IMR-90 (cell line): ENCODE data around the gene KRTAP21-3. TPM values are rescaled to one million over a fixed set of nuclear protein-coding genes. Genes with fewer than 3 reads are reported as not detected.

Experiments
- ATAC-seq: fragments of 200-7000 bp; cut with Tn5 transposase; 2 replicates; pipeline ENCODE4 v1.9.1; 2020; ENCODE audit warnings: low read depth, mild to moderate bottlenecking, moderate library complexity
- BruUV-seq: library from RNA; stranded (reverse); fragments of 400-500 nt; replicated peaks from 2 replicates; lab custom pipeline; 2021; lab: Mats Ljungman, UMichigan
- CTCF ChIA-PET: fragments of 300-600 bp; formaldehyde crosslinking; extraction: SDS; loops from one replicate; lab custom pipeline; 2021; ENCODE audit warnings: antibody characterized with exemption; lab: Yijun Ruan, JAX
- POLR2A ChIA-PET: fragments of 300-600 bp; sonication (Branson Sonifier 250); formaldehyde crosslinking; loops from one replicate; lab custom pipeline; 2022; ENCODE audit warnings: antibody characterized with exemption; ENCODE audit not compliant: unreplicated experiment; lab: Charles Lee
- DNase-seq: peaks from one replicate; pipeline ENCODE4 v3.0.0; 2013
- H2AFZ ChIP-seq: replicated peaks from 2 replicates; pipeline ENCODE3; 2013; ENCODE audit warnings: low read length, mild to moderate bottlenecking; ENCODE audit not compliant: poor library complexity
- H2AK5ac ChIP-seq: 2 replicates; pipeline ENCODE4 v1.6.1; 2013; ENCODE audit warnings: low read depth, low read length, inconsistent platforms
- H2AK9ac ChIP-seq: replicated peaks from 2 replicates; pipeline ENCODE3; 2013; ENCODE audit warnings: mild to moderate bottlenecking, low read depth, low read length, moderate library complexity; ENCODE audit not compliant: poor library complexity
- H2BK120ac ChIP-seq: 2 replicates; pipeline ENCODE4 v1.6.1; 2013; ENCODE audit warnings: low read depth, low read length, inconsistent platforms
- H2BK15ac ChIP-seq: 3 replicates; pipeline ENCODE4 v1.6.1; 2013; ENCODE audit warnings: low read depth, low read length, inconsistent platforms
- H2BK20ac ChIP-seq: 2 replicates; pipeline ENCODE4 v1.6.1; 2013; ENCODE audit warnings: low read depth, mild to moderate bottlenecking, inconsistent platforms, low read length, moderate library complexity
- H2BK5ac ChIP-seq: 2 replicates; pipeline ENCODE4 v1.6.1; 2013; ENCODE audit warnings: mild to moderate bottlenecking, low read depth, low read length, inconsistent platforms; ENCODE audit not compliant: poor library complexity, severe bottlenecking
- H3K14ac ChIP-seq: replicated peaks from 2 replicates; pipeline ENCODE4 v1.6.1; 2013; ENCODE audit warnings: low read depth, low read length, inconsistent platforms
- H3K18ac ChIP-seq: 2 replicates; pipeline ENCODE4 v1.6.1; 2013; ENCODE audit warnings: low read depth, low read length, control low read depth
- H3K23ac ChIP-seq: 2 replicates; pipeline ENCODE4 v1.6.1; 2013; ENCODE audit warnings: low read depth, low read length, inconsistent platforms
- H3K27ac ChIP-seq: 2 replicates; pipeline ENCODE4 v1.5.1; 2013; ENCODE audit warnings: mild to moderate bottlenecking, control low read depth, low read length; ENCODE audit not compliant: insufficient read depth
- H3K27me3 ChIP-seq: 2 replicates; pipeline ENCODE4 v1.6.1; 2013; ENCODE audit warnings: low read length; ENCODE audit not compliant: control insufficient read depth, insufficient read depth
- H3K36me3 ChIP-seq: 2 replicates; pipeline ENCODE4 v1.6.1; 2013; ENCODE audit warnings: low read length, mixed read lengths; ENCODE audit not compliant: control insufficient read depth, insufficient read depth
- H3K4ac ChIP-seq: 2 replicates; pipeline ENCODE4 v1.6.1; 2013; ENCODE audit warnings: low read depth, low read length, inconsistent platforms
- H3K4me1 ChIP-seq: 2 replicates; pipeline ENCODE4 v1.6.1; 2013; ENCODE audit warnings: low read length, mixed read lengths; ENCODE audit not compliant: control insufficient read depth, insufficient read depth
- H3K4me2 ChIP-seq: 2 replicates; pipeline ENCODE4 v1.6.1; 2013; ENCODE audit warnings: low read depth, mild to moderate bottlenecking, control low read depth, low read length, moderate library complexity
- H3K4me3 ChIP-seq: 2 replicates; pipeline ENCODE4 v1.5.1; 2013; ENCODE audit warnings: low read depth, mild to moderate bottlenecking, control low read depth, low read length, moderate library complexity; ENCODE audit not compliant: insufficient read depth
- H3K56ac ChIP-seq: 2 replicates; pipeline ENCODE4 v1.6.1; 2013; ENCODE audit warnings: low read length, inconsistent platforms; ENCODE audit not compliant: insufficient read depth; ENCODE audit errors: extremely low read depth
- H3K79me1 ChIP-seq, 2 experiments: 2 replicates each; pipeline ENCODE4 v1.6.1; 2013; ENCODE audit warnings: low read length in 2 of 2, inconsistent platforms in 1 of 2, low read depth in 1 of 2
- H3K9ac ChIP-seq: 2 replicates; pipeline ENCODE4 v1.6.1; 2013; ENCODE audit warnings: low read depth, low read length, control low read depth
- H3K9me1 ChIP-seq: 2 replicates; pipeline ENCODE4 v1.6.1; 2013; ENCODE audit warnings: low read length, inconsistent platforms; ENCODE audit not compliant: insufficient read depth
- H3K9me3 ChIP-seq: 2 replicates; pipeline ENCODE4 v1.6.1; 2013; ENCODE audit warnings: low read length; ENCODE audit not compliant: control insufficient read depth, insufficient read depth
- H4K20me1 ChIP-seq: 2 replicates; pipeline ENCODE4 v1.6.1; 2013; ENCODE audit warnings: low read length, inconsistent platforms; ENCODE audit not compliant: insufficient read depth
- H4K5ac ChIP-seq: 2 replicates; pipeline ENCODE4 v1.6.1; 2013; ENCODE audit warnings: mild to moderate bottlenecking, low read depth, low read length, control low read depth
- H4K8ac ChIP-seq, 2 experiments: 2 replicates each; pipeline ENCODE4 v1.6.1; 2013; ENCODE audit warnings: low read depth in 2 of 2, low read length in 2 of 2, control low read depth in 1 of 2, inconsistent platforms in 1 of 2
- H4K91ac ChIP-seq: 2 replicates; pipeline ENCODE4 v1.6.1; 2013; ENCODE audit warnings: low read depth, low read length, inconsistent platforms; ENCODE audit not compliant: insufficient read depth
- CTCF ChIP-seq: conservative IDR thresholded peaks from 2 replicates; pipeline ENCODE4 v1.5.1; 2012; ENCODE audit warnings: mild to moderate bottlenecking, low read depth, low read length, improper control_type of control experiment
- MAFK ChIP-seq: IDR thresholded peaks from 2 replicates; pipeline ENCODE4 v1.6.1; 2012; ENCODE audit warnings: low read depth, low read length, improper control_type of control experiment
- MAZ ChIP-seq: IDR thresholded peaks from 2 replicates; pipeline ENCODE4 v1.6.1; 2012; ENCODE audit warnings: low read depth, mild to moderate bottlenecking, low read length, improper control_type of control experiment, moderate library complexity, borderline replicate concordance
- RAD21 ChIP-seq: IDR thresholded peaks from 2 replicates; pipeline ENCODE4 v1.6.1; 2012; ENCODE audit warnings: low read length, improper control_type of control experiment
- RFX5 ChIP-seq: IDR thresholded peaks from 2 replicates; pipeline ENCODE4 v1.8.0; 2012; ENCODE audit warnings: low read depth, mild to moderate bottlenecking, low read length, moderate library complexity
- USF2 ChIP-seq: fragments of 150-350 bp; IDR thresholded peaks from 2 replicates; pipeline ENCODE4 v1.6.1; 2017; ENCODE audit warnings: mild to moderate bottlenecking, antibody characterized with exemption, low read length, low read depth
- WGBS, 2 experiments: methylation state at CpG; one replicate each; pipeline versions ENCODE4 v1.1.5 to v1.1.7; 2013; ENCODE audit warnings: missing lambda C conversion rate in 2 of 2; ENCODE audit not compliant: insufficient read length in 1 of 2; ENCODE audit errors: extremely low coverage in 2 of 2; 5-methylcytosine and 5-hydroxymethylcytosine counted together
- dilution Hi-C: fragments of 300-500 bp; cut with HindIII; formaldehyde crosslinking; loops from one replicate; pipeline ENCODE4 v1.14.3; 2018; ENCODE audit warnings: low sequenced_read_pairs; ENCODE audit not compliant: unreplicated experiment
- in situ Hi-C: fragments of 300-500 bp; cut with MboI; formaldehyde crosslinking; loops from 3 replicates; pipeline ENCODE4 v1.14.3; 2019; ENCODE audit warnings: low sequenced_read_pairs, inconsistent platforms, mixed read lengths
- intact Hi-C: fragments of 100-400 bp; cut with micrococcal nuclease; formaldehyde crosslinking; loops from 2 replicates; pipeline ENCODE4 v1.10.0; 2022
- polyA plus RNA-seq, 3 experiments: library from polyadenylated mRNA; depleted of rRNA; stranded (reverse); fragments of >200 nt; gene quantifications; 2 replicates each; pipeline ENCODE4 v1.2.3, GENCODE V29; 2012; ENCODE audit warnings: low replicate concordance in 1 of 3
- total RNA-seq: library from RNA; depleted of rRNA; stranded (reverse); fragments of >200 nt; gene quantifications from 2 replicates; pipeline ENCODE4 v1.2.3, GENCODE V29; 2012

The KRTAP21-3 gene
- total and polyA plus RNA-seq, 2 of the 4 experiments (the other 2 are of a cell fraction), result not detected

- Histone ChIP-seq H3K27me3 (no peaks in the 10 kb centered on the region), H3K4ac (no peak overlapping the region), H3K36me3 (no peaks in the 10 kb centered on the region), H3K9me3 (0 out of 2 replicates have a peak, but pooled peaks cover 3% of the 10 kb centered on the region), H3K9ac (no peak overlapping the region), H2AK9ac (no peak overlapping the region), H2BK120ac (no peak overlapping the region), H4K8ac (no peak overlapping the region), H3K79me1 (no peaks in the 10 kb centered on the region), H3K18ac (no peak overlapping the region), H3K14ac (no peak overlapping the region), H2AK5ac (no peak overlapping the region), H3K27ac (no peak overlapping the region), H4K20me1 (no peaks in the 10 kb centered on the region), H3K4me1 (no peaks in the 10 kb centered on the region), H2BK20ac (no peak overlapping the region), H3K4me2 (no peak overlapping the region), H4K91ac (no peak overlapping the region), H2AFZ (no peak overlapping the region), H3K56ac (no peak overlapping the region), H3K4me3 (no peak overlapping the region), H3K23ac (no peak overlapping the region), H2BK15ac (no peak overlapping the region), H2BK5ac (no peak overlapping the region), H3K9me1 (no peaks in the 10 kb centered on the region), H4K5ac (no peak overlapping the region)
- ChIA-PET CTCF (no interaction called here), POLR2A (no interaction called here)
- dilution Hi-C loops, result no loop called here
- ATAC-seq, result no peak
- no TSS peak for BruUV-seq
- TF ChIP-seq MAFK, result no peak
- no peak for TF ChIP-seq RAD21
- TF ChIP-seq USF2, result no peak
- no peak for TF ChIP-seq RFX5
- TF ChIP-seq MAZ, result no peak
- TF ChIP-seq CTCF, result no peak
- no peak for DNase-seq
- in situ Hi-C loops, result no loop called here
- intact Hi-C loops, result no loop called here
- WGBS, 2 experiments, result no CpG with 5 or more reads among the region's 2 CpGs
These were observed 3.6 kb downstream of the KRTAP21-3 start for GRCh38 chr21:30714946-30715345.
